Thymus (tissue), 2 donors: Measurements from ENCODE around the gene GLRA1. TPM values are rescaled to one million over a fixed set of nuclear protein-coding genes. Genes with fewer than 3 reads are reported as not detected.

Source experiments
- polyA plus RNA-seq: library from polyadenylated mRNA; stranded (reverse); fragments of 200-250 nt; gene quantifications from one replicate; pipeline ENCODE4 v1.2.3, GENCODE V29; 2013
- total RNA-seq: library from RNA; stranded (reverse); fragments of 120-200 nt; gene quantifications from one replicate; pipeline ENCODE4 v1.2.4, GENCODE V29; 2013
- donor health status: healthy.

The GLRA1 gene
- total and polyA plus RNA-seq, 2 donors, result not detected

Other genes with a start within 250 kb of the GLRA1 start
- gene SPARC, start 237.9 kb downstream of the GLRA1 start, total RNA-seq, result 152 TPM
- 183 TPM for gene SPARC, start 237.9 kb downstream of the GLRA1 start, polyA plus RNA-seq
- gene ATOX1, start 166.2 kb downstream of the GLRA1 start, total RNA-seq, result 90.5 TPM
- gene ATOX1, start 166.2 kb downstream of the GLRA1 start, polyA plus RNA-seq, result 145 TPM
- 144 TPM for gene G3BP1, start 152.9 kb downstream of the GLRA1 start, total RNA-seq
- 48.2 TPM for gene G3BP1, start 152.9 kb downstream of the GLRA1 start, polyA plus RNA-seq